ENCODE data around the gene CDHR5.

Gene CDHR5

GRCh38 chr11:610146-610801 lies 14.5 kb downstream of the CDHR5 start:
- DNase-seq (ENCODE audit: low read depth in 2 of 2): no peak

GRCh38 chr11:609341-609811 lies 15.4 kb downstream of the CDHR5 start:
- no peak for DNase-seq (ENCODE audit: low read depth in 2 of 2)

GRCh38 chr11:608791-609251 lies 15.9 kb downstream of the CDHR5 start:
- DNase-seq (ENCODE audit: low read depth in 2 of 2): no peak

DNA sequence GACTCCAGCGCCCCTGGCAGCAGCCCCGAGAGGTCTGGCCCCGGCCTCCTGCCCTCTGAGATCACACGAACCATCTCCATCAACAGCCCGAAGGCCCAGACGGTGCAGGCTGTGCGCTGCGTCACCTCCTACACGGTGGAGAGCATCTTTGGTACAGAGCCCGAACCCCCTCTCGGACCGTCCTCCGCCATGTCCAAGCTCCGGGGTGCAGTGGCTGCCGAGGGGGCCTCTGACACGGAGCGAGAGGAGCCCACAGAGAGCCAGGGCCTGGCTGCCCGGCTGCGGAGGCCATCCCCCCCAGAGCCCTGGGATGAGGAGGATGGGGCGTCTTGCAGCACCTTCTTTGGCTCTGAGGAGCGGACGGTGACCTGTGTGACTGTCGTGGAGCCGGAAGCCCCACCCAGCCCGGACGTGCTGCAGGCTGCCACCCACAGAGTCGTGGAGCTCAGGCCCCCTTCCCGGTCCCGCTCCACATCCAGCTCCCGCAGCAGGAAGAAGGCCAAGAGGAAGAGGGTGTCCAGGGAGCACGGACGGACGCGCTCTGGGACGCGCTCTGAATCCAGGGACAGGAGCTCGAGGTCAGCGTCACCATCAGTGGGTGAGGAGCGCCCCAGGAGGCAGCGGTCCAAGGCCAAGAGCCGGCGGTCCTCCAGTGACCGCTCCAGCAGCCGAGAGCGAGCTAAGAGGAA lies 16.6 kb downstream of the CDHR5 start:
- DNase-seq (ENCODE audit: low read depth in 2 of 2): no peak

DNA sequence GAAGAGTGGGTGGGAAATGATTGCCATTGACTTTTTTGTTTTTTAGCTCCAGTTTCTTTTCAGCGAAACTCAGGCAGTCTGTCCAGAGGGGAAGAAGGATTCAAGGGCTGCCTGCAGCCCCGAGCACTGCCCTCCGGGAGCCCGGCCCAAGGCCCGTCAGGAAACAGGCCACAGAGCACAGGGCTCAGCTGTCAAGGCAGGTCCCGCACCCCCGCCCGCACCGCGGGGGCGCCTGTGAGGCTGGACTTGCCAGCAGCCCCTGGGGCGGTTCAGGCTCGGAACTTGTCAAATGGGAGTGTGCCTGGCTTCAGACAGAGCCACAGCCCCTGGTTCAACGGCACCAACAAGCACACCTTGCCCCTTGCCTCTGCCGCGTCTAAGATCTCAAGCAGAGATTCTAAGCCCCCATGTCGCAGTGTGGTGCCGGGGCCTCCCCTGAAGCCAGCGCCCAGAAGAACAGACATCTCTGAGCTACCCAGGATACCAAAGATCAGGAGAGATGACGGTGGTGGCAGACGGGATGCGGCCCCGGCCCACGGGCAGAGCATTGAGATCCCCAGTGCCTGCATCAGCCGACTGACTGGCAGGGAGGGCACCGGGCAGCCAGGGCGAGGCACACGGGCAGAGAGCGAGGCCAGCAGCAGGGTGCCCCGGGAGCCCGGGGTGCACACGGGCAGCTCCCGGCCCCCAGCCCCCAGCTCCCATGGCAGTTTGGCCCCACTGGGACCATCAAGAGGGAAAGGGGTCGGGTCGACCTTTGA lies 17.6 kb downstream of the CDHR5 start:
- no peak for DNase-seq (ENCODE audit: low read depth in 2 of 2)

GRCh38 chr11:606245-606644 lies 18.5 kb downstream of the CDHR5 start:
- no peak for DNase-seq (ENCODE audit: low read depth in 2 of 2)

DNA sequence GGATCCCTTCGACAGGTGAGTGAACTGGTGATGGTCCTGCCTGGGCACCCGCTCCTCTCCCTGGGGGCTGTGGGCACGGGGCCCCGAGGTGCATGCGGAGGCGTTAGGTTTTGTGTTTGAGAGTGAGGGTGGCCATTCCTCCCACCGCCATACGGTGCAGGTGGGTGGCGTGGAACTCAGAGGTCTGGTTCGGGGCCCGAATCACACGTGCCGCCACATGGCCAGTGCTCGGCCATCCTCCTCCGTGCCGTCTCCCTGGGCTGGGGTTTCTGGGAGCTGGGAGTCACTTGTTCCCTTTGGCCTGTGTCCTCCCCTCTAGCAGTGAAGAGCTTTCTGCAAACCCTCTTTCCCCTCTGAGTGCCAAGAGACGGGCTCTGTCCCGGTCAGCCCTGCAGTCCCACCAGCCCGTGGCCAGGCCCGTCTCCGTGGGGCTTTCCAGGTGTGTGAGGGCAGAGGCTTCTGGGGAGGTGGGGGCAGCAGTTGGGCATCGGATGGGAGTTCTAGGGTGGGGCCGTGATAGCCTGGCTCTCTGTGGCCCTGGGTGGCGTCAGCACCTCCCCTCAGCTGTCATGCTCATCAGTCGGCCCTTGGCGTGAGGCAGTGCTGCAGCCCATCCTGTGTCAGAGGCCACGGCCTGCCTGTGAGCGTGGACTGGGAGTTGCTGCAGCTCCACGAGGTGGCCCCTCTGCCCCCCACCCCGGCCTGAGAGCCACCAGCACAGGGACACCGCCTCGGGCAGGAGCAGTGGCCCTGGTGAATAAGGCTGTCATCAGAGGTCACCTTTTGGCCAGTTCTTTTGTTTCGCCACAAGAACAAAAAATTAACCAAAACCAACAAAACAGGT lies 19.2 kb downstream of the CDHR5 start:
- DNase-seq (ENCODE audit: low read depth in 2 of 2): no peak

- no peak for DNase-seq (ENCODE audit: low read depth in 2 of 2)
Measured at GRCh38 chr11:603154-603553, 21.6 kb downstream of the CDHR5 start.

- DNase-seq (ENCODE audit: low read depth in 2 of 2): no peak
Measured at GRCh38 chr11:601573-602245, 23.0 kb downstream of the CDHR5 start.

DNA sequence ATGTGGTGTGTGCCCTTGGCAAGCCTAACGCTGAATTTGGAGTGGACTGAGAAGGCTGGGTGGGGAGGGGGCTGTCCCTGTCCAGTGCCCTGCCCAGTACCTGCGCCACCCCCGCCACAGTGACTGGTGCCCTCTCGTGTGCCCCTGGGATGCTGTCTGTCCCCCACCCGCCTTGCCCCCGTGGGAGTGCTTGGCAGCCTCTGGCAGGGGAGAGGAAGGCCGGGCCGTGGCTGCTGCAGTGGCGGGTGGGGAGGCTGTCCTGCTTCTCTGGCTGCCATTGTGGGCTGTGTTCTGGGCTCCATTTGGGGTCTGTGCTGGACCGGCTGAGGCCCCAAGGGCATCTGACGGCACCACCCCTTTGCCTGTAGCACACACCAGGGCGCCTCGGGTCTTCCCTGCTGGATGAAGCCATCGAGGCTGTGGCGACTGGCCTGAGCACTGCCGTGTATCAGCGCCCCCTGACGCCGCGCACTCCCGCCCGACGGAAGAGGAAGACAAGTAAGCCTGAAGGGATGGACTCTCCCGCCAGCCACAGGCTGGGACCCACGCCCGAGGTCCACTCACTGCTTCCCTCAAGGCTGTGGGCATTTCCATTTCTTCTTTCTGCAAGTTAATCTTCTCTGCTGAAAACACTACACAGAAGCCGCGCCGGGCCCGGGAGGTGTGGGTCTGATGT lies 26.6 kb downstream of the CDHR5 start:
- DNase-seq (ENCODE audit: low read depth in 2 of 2): no peak

GRCh38 chr11:597166-597725 lies 27.5 kb downstream of the CDHR5 start:
- DNase-seq (ENCODE audit: low read depth in 2 of 2): no peak

- no peak for DNase-seq (ENCODE audit: low read depth in 2 of 2)
Measured at GRCh38 chr11:596374-596773, 28.4 kb downstream of the CDHR5 start.

- DNase-seq (ENCODE audit: low read depth in 2 of 2): no peak
Measured at GRCh38 chr11:595400-595799, 29.4 kb downstream of the CDHR5 start.

DNA sequence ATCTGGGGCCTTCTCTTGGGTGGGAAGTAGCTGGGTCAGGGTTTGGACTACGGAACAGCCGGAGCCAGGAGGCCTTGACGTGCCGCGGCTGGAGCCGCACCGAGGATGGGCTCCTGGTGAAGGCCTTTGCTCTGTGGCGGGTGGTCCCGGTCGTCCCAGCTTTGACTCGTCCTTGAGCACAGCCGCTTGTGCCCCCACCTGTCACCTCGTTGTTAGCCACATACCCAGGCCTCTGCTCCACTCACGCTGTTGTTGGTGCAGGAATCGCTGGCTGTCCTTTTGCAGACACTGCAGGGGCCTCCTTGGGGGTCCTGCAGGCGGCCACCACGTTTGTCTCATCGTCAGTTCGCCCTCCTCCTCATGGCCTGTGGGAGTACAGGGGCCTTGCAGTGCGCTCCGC lies 31.4 kb downstream of the CDHR5 start:
- DNase-seq (ENCODE audit: low read depth in 2 of 2): no peak

GRCh38 chr11:592918-593317 lies 31.8 kb downstream of the CDHR5 start:
- no peak for DNase-seq (ENCODE audit: low read depth in 2 of 2)

DNA sequence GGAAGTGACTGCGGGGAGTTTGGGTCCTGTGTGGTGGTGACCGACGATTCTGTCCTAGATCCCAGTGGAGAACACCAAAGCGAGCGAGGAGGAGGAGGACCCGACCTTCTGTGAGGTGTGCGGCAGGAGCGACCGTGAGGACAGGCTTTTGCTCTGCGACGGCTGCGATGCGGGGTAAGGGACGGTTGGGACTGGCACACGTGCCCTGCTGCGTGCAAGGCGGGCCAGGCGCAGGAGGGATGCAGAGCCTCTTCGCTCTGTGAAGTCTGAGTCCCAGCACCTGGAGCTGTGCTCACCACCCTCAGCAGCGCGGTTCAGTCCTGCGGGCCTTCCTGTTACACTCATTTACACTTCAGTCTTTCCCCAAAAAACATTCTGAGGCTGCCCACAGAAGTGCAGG lies 32.3 kb downstream of the CDHR5 start:
- no peak for DNase-seq (ENCODE audit: low read depth in 2 of 2)

DNA sequence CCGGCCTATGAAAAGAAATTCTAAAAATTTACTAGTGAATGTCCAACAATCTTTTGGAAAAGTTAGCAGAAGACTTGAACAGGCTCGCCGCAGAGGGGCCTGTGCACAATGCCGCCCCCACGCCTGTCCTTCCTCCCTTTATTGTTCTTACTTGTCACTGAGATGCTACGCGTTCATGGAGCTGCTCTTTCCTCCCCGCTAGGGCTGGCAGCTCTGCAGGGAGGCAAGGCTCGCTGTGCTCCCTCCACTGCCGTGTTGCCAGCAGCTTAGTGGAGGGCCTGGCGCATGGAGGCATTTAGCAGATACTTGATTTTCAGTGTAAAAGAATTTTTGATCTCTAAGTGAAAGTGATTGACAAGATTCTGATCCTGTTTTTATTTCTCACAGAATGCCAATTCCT lies 33.8 kb downstream of the CDHR5 start:
- no peak for DNase-seq (ENCODE audit: low read depth in 2 of 2)

- DNase-seq (ENCODE audit: low read depth in 2 of 2): no peak
Measured at GRCh38 chr11:589798-590197, 35.0 kb downstream of the CDHR5 start.

- peak; percentile 31 to 39 for DNase-seq (ENCODE audit: low read depth in 2 of 2)
Measured at GRCh38 chr11:587978-588380, 36.8 kb downstream of the CDHR5 start.

- no peak for DNase-seq (ENCODE audit: low read depth in 2 of 2)
Measured at GRCh38 chr11:587546-587945, 37.2 kb downstream of the CDHR5 start.

Measured in stimulated activated CD4-positive, alpha-beta T cell treated with anti-CD3 and anti-CD28 coated beads, Interleukin-12 subunit alpha, Interleukin-12 subunit beta, amount 100 ng/mL, for 24 hours (primary cell).